Activated CD8-positive, alpha-beta memory T cell treated with anti-CD3 and anti-CD28 coated beads for 36 hours (primary cell): Measurements from ENCODE around the gene CD274. TPM values are rescaled to one million over a fixed set of nuclear protein-coding genes. Genes with fewer than 3 reads are reported as not detected.

ENCODE experiments used
- CTCF ChIA-PET: fragments of 350-600 bp; sonication (Branson Sonifier 250); formaldehyde crosslinking; loops from one replicate; lab custom pipeline; 2021; ENCODE audit warnings: antibody characterized with exemption; lab: Charles Lee
- POLR2A ChIA-PET: fragments of 350-600 bp; sonication (Branson Sonifier 250); formaldehyde crosslinking; loops from one replicate; lab custom pipeline; 2021; ENCODE audit warnings: antibody characterized with exemption; lab: Charles Lee
- total RNA-seq, 2 experiments: library from RNA; stranded (reverse); gene quantifications; one replicate each; pipeline ENCODE4 v1.2.3, GENCODE V29; 2021

Gene CD274
- total RNA-seq, 2 experiments from 2014 or later: 19.3 to 20.3 TPM

GRCh38 chr9:5511935-5512580, 61.7 kb downstream of the CD274 start:
- CTCF ChIA-PET: interaction anchor here (1.3 kb wide), 1 partner anchor 11 kb away, joined by 4 read pairs; no protein-coding TSS in a partner anchor
- POLR2A ChIA-PET: no interaction called here

DNA sequence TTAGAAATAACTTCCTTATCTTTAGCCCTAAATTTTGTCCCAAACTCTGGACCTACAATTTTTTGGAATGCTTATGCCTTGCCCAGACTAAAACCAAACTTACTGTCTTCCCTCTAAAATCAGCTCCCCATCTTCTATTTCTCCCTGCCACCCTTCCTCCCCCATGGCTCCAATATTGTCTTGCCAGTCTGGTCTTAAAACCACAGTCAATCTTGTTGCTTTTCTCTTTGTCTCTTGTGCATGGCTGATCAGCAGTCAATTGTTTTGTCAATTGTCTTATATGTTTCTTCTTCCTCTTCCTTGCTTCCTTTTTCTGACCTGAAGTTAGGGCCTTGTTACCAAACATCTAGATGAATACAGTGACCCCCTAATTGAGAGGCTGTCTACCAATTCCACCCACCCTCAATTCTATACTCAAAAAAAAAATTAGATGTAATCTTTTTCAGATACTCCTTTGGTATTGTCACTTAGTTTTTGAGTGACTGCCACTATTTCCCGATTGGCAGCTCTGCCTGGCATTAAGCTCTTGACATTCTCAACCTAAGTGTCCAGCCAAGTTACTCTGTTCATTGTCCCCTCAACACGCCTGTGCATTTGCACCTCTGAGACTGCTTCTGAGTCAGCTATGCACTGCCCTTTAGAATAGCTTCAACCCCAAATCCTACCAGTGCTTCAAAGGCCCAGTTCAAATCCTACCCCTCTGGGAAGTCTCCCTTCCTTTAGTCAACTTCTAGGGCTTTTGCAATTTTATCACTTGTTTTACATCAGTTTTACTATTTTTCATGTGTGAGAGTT, 62.5 kb downstream of the CD274 start:
- CTCF ChIA-PET: interaction anchor here (1.3 kb wide), 1 partner anchor 10 kb away, joined by 4 read pairs; no protein-coding TSS in a partner anchor
- POLR2A ChIA-PET: no interaction called here

GRCh38 chr9:5513966-5514616, 63.7 kb downstream of the CD274 start:
- POLR2A ChIA-PET: no interaction called here

GRCh38 chr9:5514617-5515260, 64.4 kb downstream of the CD274 start:
- CTCF ChIA-PET: interaction anchor here (0.7 kb wide), 1 partner anchor 11 kb away, joined by 4 read pairs; no protein-coding TSS in a partner anchor
- POLR2A ChIA-PET: no interaction called here

More at GRCh38 chr9:5513966-5514616, 63.7 kb downstream of the CD274 start:
- CTCF ChIA-PET: no interaction called here

GRCh38 chr9:5515261-5515650, 64.9 kb downstream of the CD274 start:
- CTCF ChIA-PET: interaction anchor here (0.7 kb wide), 1 partner anchor 11 kb away, joined by 4 read pairs; no protein-coding TSS in a partner anchor
- POLR2A ChIA-PET: no interaction called here

DNA sequence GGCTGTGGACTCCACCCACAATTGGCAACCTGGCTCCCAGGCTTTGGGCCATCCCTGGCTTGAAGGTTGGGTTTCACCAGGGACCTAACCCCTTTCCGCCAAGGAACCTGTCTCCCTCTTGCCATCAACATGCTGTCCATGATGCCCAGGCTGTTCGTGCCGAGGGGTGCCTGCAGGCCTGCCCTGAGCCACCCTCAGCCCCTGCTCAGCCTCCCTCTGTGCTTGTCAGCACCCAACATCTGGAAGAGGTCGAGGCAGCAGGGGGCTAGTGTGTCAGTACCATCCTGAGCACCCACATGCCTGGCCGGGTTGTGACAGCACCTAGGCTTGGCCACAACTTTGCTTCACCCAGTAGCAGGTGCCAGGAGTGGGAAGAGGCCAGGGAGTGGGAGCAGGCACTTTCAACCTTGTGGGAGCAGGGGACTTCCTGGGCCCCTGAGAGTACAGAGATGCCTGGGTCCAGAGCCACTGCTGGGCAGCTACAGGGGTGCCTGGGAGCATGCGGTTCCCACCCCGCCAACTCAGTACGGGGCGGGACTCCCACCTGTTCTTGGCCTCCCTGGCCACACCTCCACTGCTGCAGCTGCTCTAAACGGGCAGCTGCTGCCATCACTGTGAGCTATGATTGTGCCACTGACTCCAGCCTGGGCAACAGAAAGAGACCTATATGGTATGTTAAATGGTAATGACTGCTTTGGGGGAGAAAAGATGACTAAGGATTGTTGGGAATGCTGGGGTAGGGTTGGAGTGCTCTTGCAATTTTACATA, 66.3 kb downstream of the CD274 start:
- CTCF ChIA-PET: interaction anchor here (0.7 kb wide), 1 partner anchor 331 kb away, joined by 3 read pairs; the partner anchor contains the start of gene INSL6

GRCh38 chr9:5518171-5518936, 68.0 kb downstream of the CD274 start:
- ChIA-PET POLR2A (interaction anchor here (0.6 to 1.1 kb wide), 2 partner anchors 10 to 24 kb away, joined by 3 to 8 read pairs; no protein-coding TSS in a partner anchor), CTCF (interaction anchor here (0.8 kb wide), 1 partner anchor 72 kb away, joined by 3 read pairs; no protein-coding TSS in a partner anchor)

More for the DNA sequence above, 66.3 kb downstream of the CD274 start:
- POLR2A ChIA-PET: no interaction called here

DNA sequence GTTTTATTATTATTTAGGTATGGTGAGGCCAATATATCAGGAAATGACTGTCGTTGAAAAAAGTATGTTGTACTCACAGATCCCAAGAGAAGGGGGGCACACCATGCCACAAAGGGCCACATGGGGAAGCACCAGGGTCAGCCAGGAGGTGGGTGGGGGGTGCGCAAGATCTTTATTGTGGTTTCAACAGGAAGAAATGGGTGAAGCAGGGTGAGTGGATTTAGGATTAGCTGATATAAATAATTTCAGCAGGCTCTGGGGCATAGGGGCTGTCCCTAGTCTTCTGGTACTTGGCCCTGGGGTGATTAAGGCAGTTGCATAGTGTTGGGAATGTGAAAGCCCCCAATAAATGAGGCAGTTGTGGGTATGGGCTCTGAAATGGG, 68.6 kb downstream of the CD274 start:
- CTCF ChIA-PET: interaction anchor here (0.8 kb wide), 1 partner anchor 71 kb away, joined by 3 read pairs; no protein-coding TSS in a partner anchor

More for the DNA sequence above, 68.6 kb downstream of the CD274 start:
- POLR2A ChIA-PET: no interaction called here

Other genes starting within 250 kb of the CD274 start
- not detected for gene INSL4, start 219.1 kb upstream of the CD274 start, total RNA-seq
- gene RLN2, start 145.8 kb upstream of the CD274 start, total RNA-seq: 1 to 10 TPM; 2.4 to 2.8 TPM
- 1 to 10 TPM; 1.1 to 1.3 TPM for gene RLN1, start 110.7 kb upstream of the CD274 start, total RNA-seq
- 10 to 100 TPM; 31.8 to 35.7 TPM for gene PLGRKT, start 12.6 kb upstream of the CD274 start, total RNA-seq
- gene PDCD1LG2, start 60.0 kb downstream of the CD274 start, total RNA-seq: under 1 TPM; 0.25 to 0.51 TPM
- 10 to 100 TPM; 13.4 to 15.2 TPM for gene RIC1, start 178.6 kb downstream of the CD274 start, total RNA-seq